ENCODE measurements around the gene RNF144A.

RNF144A gene

DNA sequence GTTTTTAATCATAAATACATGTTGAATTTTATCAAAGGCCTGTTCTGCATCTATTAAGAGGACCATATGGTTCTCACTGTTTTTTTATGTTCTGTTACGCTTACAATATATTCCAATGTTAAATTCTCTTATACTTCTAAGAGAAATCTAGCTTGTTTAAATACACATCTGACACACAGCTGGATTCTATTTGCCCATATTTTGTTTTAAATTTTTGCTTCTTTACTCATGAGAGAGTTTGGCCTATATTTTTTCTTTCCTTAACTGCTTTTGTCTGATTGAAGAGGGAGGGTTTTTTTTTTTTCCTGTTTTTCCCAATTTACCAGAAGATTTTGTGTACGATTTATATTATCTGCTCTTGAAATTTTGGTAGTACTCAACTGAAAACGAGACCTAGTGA lies 34.9 kb downstream of the RNF144A start:
- no peak for DNase-seq
- Histone ChIP-seq H2AFZ (ENCODE audit: low read length) (no peak overlapping the region), H3K4me3 (ENCODE audit: low read length) (no peak overlapping the region), H3K27ac (ENCODE audit: low read length) (no peak overlapping the region), H3K9ac (ENCODE audit: low read length) (no peak overlapping the region), H3F3A (ENCODE audit: insufficient read depth, low read length) (no peaks in the 10 kb centered on the region), H3K4me2 (ENCODE audit: low read depth, low read length) (no peak overlapping the region), H3K4me1 (ENCODE audit: low read length) (no peaks in the 10 kb centered on the region), H3K79me2 (ENCODE audit: low read length) (no peaks in the 10 kb centered on the region), H3K27me3 (replicated peaks; ENCODE audit: insufficient read depth, low read length) (no peaks in the 10 kb centered on the region), H3K9me2 (replicated peaks; ENCODE audit: insufficient read depth, low read length) (no peaks in the 10 kb centered on the region), H4K20me1 (ENCODE audit: insufficient read depth, low read length) (no peaks in the 10 kb centered on the region), H3K36me3 (replicated peaks; ENCODE audit: insufficient read depth, low read length) (no peaks in the 10 kb centered on the region), H3K9me3 (replicated peaks; ENCODE audit: insufficient read depth, low read length) (no peaks in the 10 kb centered on the region)
- TF ChIP-seq EZH2 (optimal IDR thresholded peaks at IDR 0.05; ENCODE audit: low read depth, low read length) (no peak), EZH2phosphoT487 (IDR thresholded peaks at IDR 0.05; ENCODE audit: low read length) (no peak), CTCF (IDR thresholded peaks at IDR 0.05; ENCODE audit: low read length) (no peak)

DNA sequence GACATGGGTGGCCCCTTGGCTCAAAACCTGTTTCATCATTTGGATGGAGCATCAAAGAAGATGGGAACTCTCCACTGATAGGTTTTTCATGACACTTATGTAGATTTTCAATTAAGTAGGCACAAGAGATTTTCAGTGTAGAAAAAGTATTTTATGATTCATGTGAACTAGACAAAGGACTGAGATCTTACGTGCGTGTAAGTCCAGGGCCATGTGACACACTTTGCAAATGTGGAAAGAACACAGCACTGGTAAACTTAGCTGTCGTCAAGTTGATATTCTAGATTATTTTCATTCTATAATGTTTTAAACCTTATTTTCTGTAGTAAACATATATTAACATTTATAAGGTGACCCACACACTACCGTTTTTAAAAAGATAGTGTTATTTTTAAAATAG lies 37.4 kb downstream of the RNF144A start:
- Histone ChIP-seq H3K9ac (ENCODE audit: low read length) (no peak overlapping the region), H3K4me3 (ENCODE audit: low read length) (no peak overlapping the region), H3K27me3 (replicated peaks; ENCODE audit: insufficient read depth, low read length) (no peaks in the 10 kb centered on the region), H3K9me2 (replicated peaks; ENCODE audit: insufficient read depth, low read length) (no peaks in the 10 kb centered on the region), H3K4me1 (ENCODE audit: low read length) (no peaks in the 10 kb centered on the region), H4K20me1 (ENCODE audit: insufficient read depth, low read length) (no peaks in the 10 kb centered on the region), H2AFZ (ENCODE audit: low read length) (no peak overlapping the region), H3K36me3 (replicated peaks; ENCODE audit: insufficient read depth, low read length) (no peaks in the 10 kb centered on the region), H3K79me2 (ENCODE audit: low read length) (no peaks in the 10 kb centered on the region), H3K27ac (ENCODE audit: low read length) (no peak overlapping the region), H3F3A (ENCODE audit: insufficient read depth, low read length) (no peaks in the 10 kb centered on the region), H3K4me2 (ENCODE audit: low read depth, low read length) (no peak overlapping the region), H3K9me3 (replicated peaks; ENCODE audit: insufficient read depth, low read length) (no peaks in the 10 kb centered on the region)
- TF ChIP-seq EZH2 (optimal IDR thresholded peaks at IDR 0.05; ENCODE audit: low read depth, low read length) (no peak), CTCF (IDR thresholded peaks at IDR 0.05; ENCODE audit: low read length) (no peak), EZH2phosphoT487 (IDR thresholded peaks at IDR 0.05; ENCODE audit: low read length) (no peak)
- no peak for DNase-seq

DNA sequence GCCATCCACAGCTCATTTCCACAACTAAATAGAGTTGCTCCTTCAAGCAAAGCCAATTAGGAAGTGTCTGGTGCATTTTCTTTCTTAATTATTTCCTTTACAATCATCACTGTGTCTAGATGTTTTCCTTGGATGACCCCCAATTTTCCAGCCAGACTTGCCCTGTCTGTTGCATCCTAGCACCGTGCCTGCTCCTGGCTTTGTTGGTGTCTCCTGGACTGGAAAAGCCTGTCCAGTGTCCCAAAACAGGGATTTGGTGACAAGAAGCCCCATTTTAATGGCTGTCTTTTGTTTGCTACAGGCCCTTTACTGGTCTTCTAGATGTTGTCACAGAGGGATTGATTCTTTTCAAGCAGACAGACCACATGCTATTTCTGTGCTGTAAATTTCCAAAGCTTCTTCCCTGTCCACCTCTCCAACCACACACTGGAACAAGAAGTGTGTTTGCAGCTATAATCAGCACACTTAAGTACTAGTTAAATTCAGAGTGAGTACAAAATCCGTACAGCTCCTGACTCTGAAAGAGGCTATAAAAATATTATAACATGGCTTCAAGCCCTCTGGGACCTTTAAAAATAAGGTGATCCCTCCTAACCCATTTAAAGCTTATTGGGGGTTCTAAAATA lies 38.4 kb downstream of the RNF144A start:
- H3K27ac ChIP-seq (ENCODE audit: low read length): no peak overlapping the region
- no peaks in the 10 kb centered on the region for H3K9me2 ChIP-seq (replicated peaks; ENCODE audit: insufficient read depth, low read length)
- TF ChIP-seq EZH2 (optimal IDR thresholded peaks at IDR 0.05; ENCODE audit: low read depth, low read length) (no peak), CTCF (IDR thresholded peaks at IDR 0.05; ENCODE audit: low read length) (no peak), EZH2phosphoT487 (IDR thresholded peaks at IDR 0.05; ENCODE audit: low read length) (no peak)
- no peak for DNase-seq
- no peak overlapping the region for H3K4me3 ChIP-seq (ENCODE audit: low read length)
- no peaks in the 10 kb centered on the region for H4K20me1 ChIP-seq (ENCODE audit: insufficient read depth, low read length)
- H3K27me3 ChIP-seq (replicated peaks; ENCODE audit: insufficient read depth, low read length): no peaks in the 10 kb centered on the region
- H3K9me3 ChIP-seq (replicated peaks; ENCODE audit: insufficient read depth, low read length): no peaks in the 10 kb centered on the region
- H3F3A ChIP-seq (ENCODE audit: insufficient read depth, low read length): no peaks in the 10 kb centered on the region
- no peaks in the 10 kb centered on the region for H3K79me2 ChIP-seq (ENCODE audit: low read length)
- no peak overlapping the region for H3K4me2 ChIP-seq (ENCODE audit: low read depth, low read length)
- H3K9ac ChIP-seq (ENCODE audit: low read length): no peak overlapping the region
- no peak overlapping the region for H2AFZ ChIP-seq (ENCODE audit: low read length)
- no peaks in the 10 kb centered on the region for H3K4me1 ChIP-seq (ENCODE audit: low read length)
- no peaks in the 10 kb centered on the region for H3K36me3 ChIP-seq (replicated peaks; ENCODE audit: insufficient read depth, low read length)

Measured in MM.1S (cell line).